GM21390 (cell line): ENCODE measurements around the gene SYNDIG1.

Source experiments
- ATAC-seq: cut with Tn5 transposase; IDR thresholded peaks from one replicate; pipeline ENCODE4 v1.9.1; 2021; ENCODE audit not compliant: unreplicated experiment

The SYNDIG1 gene

GRCh38 chr20:24522452-24523330, 53.3 kb downstream of the SYNDIG1 start:
- no peak for ATAC-seq

DNA sequence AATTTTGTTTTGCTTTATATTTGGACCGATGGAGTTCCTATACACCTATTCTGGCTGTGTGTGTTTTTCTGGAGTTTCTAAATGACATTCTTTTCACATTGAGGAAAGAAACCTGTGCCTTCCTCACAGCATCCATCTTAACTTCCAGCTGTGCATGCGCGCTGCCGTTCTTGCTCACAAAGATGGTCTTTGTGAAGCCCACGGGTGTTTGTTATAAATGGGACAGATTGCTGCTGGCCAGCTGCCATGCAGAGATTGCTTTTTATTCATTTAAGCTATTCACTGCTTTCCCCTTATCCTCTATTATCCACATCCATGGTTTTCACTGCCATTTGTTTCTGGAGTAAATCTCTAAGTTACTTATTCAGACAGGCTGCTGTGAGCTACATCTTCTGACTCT, 54.2 kb downstream of the SYNDIG1 start:
- no peak for ATAC-seq

DNA sequence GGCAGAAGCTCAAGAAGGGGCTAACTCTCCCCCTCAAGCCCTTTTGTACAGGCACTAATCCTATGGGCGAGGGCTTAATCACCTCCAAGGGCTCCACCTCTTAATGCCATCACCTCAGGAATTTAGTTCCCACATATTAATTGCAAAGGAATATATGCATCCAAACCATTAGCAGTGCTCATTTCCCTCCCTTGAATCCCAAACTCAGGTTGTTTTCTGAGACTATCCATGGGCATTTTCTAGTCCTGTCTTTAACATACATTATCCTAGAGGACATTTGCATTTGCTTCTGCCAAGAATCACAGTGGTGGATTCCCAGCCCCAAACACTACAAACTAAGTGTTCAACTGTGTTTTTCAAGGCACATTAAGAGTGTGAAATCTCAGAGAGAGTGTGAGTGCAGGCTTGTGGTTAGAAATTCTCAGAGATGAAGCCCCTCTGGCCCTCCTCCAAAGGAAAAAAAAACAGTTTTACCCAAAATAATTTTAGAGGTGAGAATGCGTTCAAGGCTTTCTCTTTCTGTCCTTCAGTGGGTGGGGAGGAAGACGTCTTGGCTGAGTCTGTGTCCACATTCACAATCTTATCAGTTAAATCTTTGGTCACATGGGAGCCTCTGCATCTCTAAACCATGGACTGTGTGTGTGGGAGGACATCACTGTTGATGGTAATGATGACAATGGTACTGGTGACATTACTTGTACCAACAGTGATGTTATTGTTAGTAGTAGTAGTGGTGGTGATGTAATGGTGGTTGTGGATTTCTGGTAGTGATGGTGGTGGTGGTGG, 59.3 kb downstream of the SYNDIG1 start:
- ATAC-seq: no peak

DNA sequence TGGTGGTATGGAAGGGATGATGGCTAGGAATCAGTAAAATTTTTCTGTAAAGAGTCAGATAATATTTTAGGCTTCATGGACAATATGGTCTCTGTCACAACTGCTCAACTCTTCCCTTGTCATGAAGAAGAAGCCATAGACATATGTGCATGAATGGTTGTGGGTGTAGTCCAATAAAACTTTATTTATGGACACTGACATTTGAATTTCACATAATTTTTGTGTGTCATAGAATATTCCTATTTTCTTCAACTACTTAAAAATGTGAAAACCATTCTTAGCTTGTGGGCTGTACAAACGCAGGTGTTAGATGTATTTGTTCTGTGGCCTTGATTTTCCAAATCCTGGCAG, 59.9 kb downstream of the SYNDIG1 start:
- ATAC-seq: no peak

DNA sequence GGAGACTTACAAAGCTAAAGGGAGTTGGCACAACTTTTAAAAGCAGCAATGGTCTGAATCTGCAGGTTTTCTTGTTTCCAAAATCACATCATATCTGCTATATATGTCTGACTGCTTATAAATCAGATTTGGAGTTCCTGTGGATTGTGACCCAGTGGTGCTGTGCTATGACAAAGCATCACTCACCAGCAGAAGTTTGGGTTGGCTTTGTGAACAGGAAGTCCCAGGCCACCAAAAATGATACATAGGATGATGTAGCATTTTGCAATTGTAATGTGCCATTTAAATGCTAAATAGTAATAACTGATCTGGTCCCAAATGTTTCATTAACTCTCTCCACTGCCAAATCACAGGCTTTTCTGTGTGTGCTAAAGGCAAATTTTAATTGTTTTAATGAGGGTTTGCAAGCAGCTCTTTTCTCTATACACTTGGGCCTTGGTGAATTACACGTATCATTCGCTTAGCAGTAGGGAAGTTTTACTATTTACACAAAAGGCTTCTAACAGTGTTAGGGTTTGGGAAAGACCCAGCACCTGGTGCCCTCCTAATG, 60.8 kb downstream of the SYNDIG1 start:
- ATAC-seq: no peak

DNA sequence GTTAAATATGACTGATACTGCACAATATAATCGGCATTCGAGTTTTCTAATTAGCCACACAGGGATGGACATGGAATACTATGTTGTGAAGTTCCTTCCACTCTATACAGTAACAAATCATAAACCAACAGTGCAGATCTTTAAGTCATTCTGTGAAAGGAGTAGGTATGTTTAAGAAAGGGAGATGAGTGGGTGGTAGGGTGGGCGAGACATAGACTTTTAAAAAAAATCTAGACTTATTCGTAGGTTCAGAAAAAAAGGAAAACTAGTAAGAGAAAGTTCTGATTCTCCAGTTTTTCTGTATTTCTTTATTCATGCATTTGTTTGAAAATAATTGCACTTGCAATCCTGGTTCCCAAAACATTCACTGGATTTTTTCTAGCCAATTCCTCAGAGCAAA, 61.8 kb downstream of the SYNDIG1 start:
- no peak for ATAC-seq

DNA sequence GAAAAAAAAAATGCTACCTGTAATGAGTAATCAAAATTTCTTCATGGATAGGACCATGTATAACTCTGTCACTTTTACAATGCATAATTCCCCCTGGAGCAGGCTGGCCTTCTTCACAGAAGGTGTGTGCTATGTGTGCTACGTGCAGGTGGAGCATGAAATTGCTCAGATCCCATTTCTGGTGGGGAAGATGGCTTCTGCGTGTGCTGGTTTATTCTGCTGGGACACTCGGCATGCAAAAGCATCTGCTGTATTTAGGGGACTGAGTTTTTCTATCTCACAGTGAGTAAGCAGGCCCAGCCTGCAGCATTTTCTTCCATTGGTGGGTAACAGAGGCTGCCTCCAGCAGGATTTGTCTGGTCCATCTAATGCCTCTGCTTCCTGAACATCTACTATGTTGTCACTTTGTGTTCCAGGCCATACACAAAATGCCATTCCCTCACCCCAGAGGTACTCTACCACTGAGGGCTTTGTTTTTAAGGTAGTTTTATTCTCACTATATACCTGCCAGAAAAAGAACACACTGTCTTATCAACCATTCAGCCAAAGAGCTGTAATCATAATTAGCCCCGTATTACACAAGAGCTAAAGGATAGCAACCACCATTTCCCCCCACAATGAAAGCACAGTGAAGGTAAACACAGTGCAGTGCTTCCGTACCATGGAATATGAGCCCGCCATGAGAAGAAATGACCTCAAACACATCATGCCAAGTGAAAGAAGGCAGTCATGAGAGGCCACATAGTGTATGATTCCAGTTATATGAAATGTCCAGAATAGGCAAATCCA, 62.4 kb downstream of the SYNDIG1 start:
- ATAC-seq: no peak

DNA sequence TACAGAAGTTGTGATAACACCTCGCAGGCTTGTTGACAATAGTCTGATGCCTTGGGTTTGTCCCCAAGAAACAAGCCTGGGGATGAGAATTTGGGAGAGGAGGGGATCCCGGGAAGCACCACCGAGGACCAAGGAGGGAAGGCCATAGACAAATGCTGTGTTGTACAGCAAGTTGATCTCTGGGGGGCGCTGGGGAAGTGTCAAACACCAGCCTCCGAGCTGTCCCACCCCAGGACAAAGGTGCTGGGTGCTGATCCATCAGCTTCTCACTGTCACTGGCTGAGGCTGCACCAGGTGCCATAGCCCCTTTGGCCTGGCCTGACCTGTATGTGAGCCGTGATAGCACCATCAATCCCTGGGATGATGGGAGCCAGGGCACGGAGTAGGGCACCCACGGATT, 64.0 kb downstream of the SYNDIG1 start:
- ATAC-seq: no peak

GRCh38 chr20:24534282-24534681, 64.9 kb downstream of the SYNDIG1 start:
- ATAC-seq: no peak

DNA sequence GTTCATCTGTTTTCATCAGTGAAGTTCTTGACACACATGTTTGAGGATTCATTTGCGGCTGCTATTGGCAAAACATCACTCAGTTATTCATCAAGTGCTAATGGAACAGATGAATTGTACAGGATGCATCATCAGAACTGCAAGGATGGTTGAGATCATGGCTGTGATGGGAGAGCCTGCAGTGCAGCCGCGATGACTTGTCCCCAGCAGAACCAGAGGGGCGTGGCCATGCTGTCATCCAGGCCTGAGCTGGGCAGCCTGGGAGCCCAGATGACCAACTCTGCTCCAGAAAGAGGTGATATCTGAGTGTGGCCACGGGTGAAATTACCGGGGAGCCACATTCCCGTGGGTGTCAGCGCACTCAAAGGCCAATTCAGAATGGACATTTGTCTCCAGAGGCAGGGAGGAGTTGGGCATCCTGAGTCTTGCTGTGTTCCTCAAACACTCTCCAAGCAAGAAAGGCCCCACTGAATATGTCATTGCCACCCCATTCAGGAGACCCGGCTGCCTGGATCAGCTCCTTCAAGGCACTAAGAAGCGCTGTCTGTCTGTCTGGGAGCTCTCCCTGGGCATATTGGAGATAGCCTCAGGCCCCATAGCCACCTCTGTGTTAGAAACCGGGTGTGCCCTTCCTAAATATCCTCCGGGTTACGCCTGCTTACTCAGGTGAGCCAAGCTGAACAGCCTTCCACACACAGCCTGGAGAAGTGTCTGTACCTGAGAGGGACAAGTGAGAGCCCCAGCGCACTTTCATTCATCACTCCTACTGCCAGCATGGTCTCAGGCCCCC, 66.7 kb downstream of the SYNDIG1 start:
- no peak for ATAC-seq

- no peak for ATAC-seq
Observed at GRCh38 chr20:24537210-24537609, 67.8 kb downstream of the SYNDIG1 start.

DNA sequence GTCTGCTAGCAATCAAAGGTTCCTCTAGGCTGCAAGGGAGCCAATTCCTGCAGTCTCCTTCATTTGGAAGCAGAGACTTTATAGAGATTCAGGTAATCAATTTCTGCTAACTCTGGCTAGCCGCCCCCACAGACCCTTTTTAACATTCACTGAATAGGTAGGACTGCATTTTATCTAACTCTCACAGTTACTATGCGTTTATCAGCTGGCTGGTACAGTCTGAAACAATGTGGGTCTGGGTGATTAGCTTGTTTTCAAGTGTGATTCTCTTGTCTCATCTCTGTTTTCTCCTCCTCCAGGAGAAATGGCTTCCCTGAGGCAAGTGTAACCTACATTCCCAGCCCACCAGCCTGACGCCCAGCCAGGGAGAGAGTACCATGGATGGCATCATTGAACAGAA, 73.3 kb downstream of the SYNDIG1 start:
- no peak for ATAC-seq

DNA sequence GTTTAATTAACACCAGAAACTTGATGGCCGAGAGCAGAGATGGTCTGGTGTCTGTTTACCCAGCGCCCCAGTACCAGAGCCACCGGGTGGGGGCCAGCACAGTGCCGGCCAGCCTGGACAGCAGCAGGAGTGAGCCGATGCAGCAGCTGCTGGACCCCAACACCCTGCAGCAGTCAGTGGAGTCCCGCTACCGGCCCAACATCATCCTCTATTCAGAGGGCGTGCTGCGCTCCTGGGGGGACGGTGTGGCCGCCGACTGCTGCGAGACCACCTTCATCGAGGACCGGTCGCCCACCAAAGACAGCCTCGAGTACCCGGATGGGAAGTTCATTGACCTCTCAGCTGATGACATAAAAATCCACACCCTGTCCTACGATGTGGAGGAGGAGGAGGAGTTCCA, 73.7 kb downstream of the SYNDIG1 start:
- ATAC-seq: no peak

- ATAC-seq: no peak
Observed at GRCh38 chr20:24543741-24544140, 74.3 kb downstream of the SYNDIG1 start.

- ATAC-seq: no peak
Observed at GRCh38 chr20:24544371-24544770, 74.9 kb downstream of the SYNDIG1 start.

- ATAC-seq: no peak
Observed at GRCh38 chr20:24545168-24545567, 75.7 kb downstream of the SYNDIG1 start.

DNA sequence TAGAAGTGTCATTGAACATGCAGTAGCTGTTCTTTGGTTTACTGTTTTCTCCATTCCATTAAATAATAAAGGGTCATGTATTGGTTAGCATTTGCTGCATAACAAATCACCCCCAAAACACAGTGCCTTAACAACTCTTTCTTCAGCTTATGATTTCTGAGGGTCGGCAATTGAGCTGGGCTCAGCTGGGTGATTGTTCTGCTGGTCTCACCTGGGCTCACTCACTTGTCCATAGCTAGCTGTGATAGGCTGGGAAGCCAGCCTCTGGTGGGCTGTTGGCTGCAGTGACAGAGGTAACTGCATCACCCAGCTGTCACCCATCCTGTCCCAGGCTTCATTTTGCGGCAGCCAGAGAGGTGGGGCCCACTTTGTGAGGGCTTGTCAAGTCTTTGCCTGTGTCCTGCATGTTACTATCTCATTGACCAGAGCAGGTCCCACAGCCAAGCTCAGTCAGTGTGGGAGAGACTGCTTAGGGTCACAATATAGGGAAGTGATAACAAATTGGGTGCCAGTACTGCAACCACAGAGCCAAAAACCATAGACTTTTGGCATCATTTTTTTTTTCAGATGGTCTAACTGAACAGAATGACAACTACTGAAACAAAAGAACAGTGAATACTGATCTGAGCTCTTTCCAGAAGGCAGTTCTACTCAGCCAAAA, 76.9 kb downstream of the SYNDIG1 start:
- ATAC-seq: no peak

- ATAC-seq: no peak
Observed at GRCh38 chr20:24547967-24548366, 78.5 kb downstream of the SYNDIG1 start.

GRCh38 chr20:24559114-24559732, 89.8 kb downstream of the SYNDIG1 start:
- no peak for ATAC-seq
